BJ (cell line): Measurements from ENCODE around the gene MYH8. TPM values are rescaled to one million over a fixed set of nuclear protein-coding genes. Genes with fewer than 3 reads are reported as not detected.

Experiments
- CTCF ChIA-PET: fragments of 350-600 bp; formaldehyde crosslinking; extraction: SDS; loops from one replicate; lab custom pipeline; 2021; ENCODE audit warnings: antibody characterized with exemption, inconsistent platforms; lab: Yijun Ruan, JAX
- POLR2A ChIA-PET: fragments of 300-600 bp; sonication (Branson Sonifier 250); formaldehyde crosslinking; extraction: SDS; loops from one replicate; lab custom pipeline; 2021; ENCODE audit warnings: antibody characterized with exemption; lab: Charles Lee
- DNase-seq: peaks from one replicate; pipeline ENCODE4 v3.0.0-alpha.2; 2011; ENCODE audit warnings: low read depth
- H3K27me3 ChIP-seq: 2 replicates; pipeline ENCODE4 v1.6.0; 2011; ENCODE audit warnings: low read length; ENCODE audit not compliant: control insufficient read depth, insufficient read depth
- H3K36me3 ChIP-seq: 2 replicates; pipeline ENCODE4 v1.5.1; 2011; ENCODE audit warnings: low read length; ENCODE audit not compliant: control insufficient read depth, insufficient read depth
- H3K4me3 ChIP-seq: 2 replicates; pipeline ENCODE4 v1.5.1; 2011; ENCODE audit warnings: low read depth, mild to moderate bottlenecking, control low read depth, low read length
- CTCF ChIP-seq: IDR thresholded peaks from 2 replicates; pipeline ENCODE4 v1.5.1; 2011; ENCODE audit warnings: low read depth, mild to moderate bottlenecking, control low read depth, inconsistent platforms, low read length, moderate library complexity; ENCODE audit not compliant: insufficient read depth
- polyA plus RNA-seq: library from polyadenylated mRNA; depleted of rRNA; stranded (reverse); fragments of >200 nt; gene quantifications from 2 replicates; pipeline ENCODE4 v1.2.3, GENCODE V29; 2011

The MYH8 gene
- polyA plus RNA-seq, 1 experiment, result not detected

GRCh38 chr17:10369239-10369638 is 52.5 kb downstream of the MYH8 start:
- ChIA-PET CTCF (no interaction called here), POLR2A (no interaction called here)
- TF ChIP-seq CTCF, result no peak
- Histone ChIP-seq H3K36me3 (no peaks in the 10 kb centered on the region), H3K4me3 (no peak overlapping the region), H3K27me3 (no peaks in the 10 kb centered on the region)
- no peak for DNase-seq

- ChIA-PET POLR2A (no interaction called here), CTCF (interaction anchor here (0.5 kb wide), 1 partner anchor 10 kb away, joined by 4 read pairs; no protein-coding TSS in a partner anchor)
- Histone ChIP-seq H3K4me3 (no peak overlapping the region), H3K36me3 (no peaks in the 10 kb centered on the region), H3K27me3 (no peaks in the 10 kb centered on the region)
- DNase-seq, result no peak
- TF ChIP-seq CTCF, result no peak
Observed at GRCh38 chr17:10368561-10368960, 53.2 kb downstream of the MYH8 start.

- CTCF ChIA-PET, result no interaction called here
- Histone ChIP-seq H3K36me3 (no peaks in the 10 kb centered on the region), H3K27me3 (no peaks in the 10 kb centered on the region), H3K4me3 (no peak overlapping the region)
- TF ChIP-seq CTCF, result no peak
- DNase-seq, result no peak
- POLR2A ChIA-PET, result no interaction called here
Observed at GRCh38 chr17:10360578-10360977, 61.2 kb downstream of the MYH8 start.

GRCh38 chr17:10357768-10358167 is 64.0 kb downstream of the MYH8 start:
- ChIA-PET CTCF (interaction anchor here (0.5 kb wide), 1 partner anchor 1830 kb away, joined by 3 read pairs; no protein-coding TSS in a partner anchor), POLR2A (no interaction called here)
- 0 out of 2 replicates have a peak, but pooled peaks have one; percentile 19 for TF ChIP-seq CTCF
- Histone ChIP-seq H3K4me3 (no peak overlapping the region), H3K36me3 (no peaks in the 10 kb centered on the region), H3K27me3 (no peaks in the 10 kb centered on the region)
- DNase-seq, result no peak

GRCh38 chr17:10354651-10355050 is 67.1 kb downstream of the MYH8 start:
- no peak for TF ChIP-seq CTCF
- no peaks in the 10 kb centered on the region for H3K36me3 ChIP-seq
- POLR2A ChIA-PET, result no interaction called here
- H3K27me3 ChIP-seq, result no peaks in the 10 kb centered on the region
- no peak overlapping the region for H3K4me3 ChIP-seq
- CTCF ChIA-PET, result no interaction called here
- no peak for DNase-seq
